NT2/D1 (cell line): ENCODE data around the gene RABGGTA.
A peak's percentile ranks its signal among the peaks of the same experiment; 100 is the strongest.
"Not testable (repeated sequence)": the region's sequence is repeated elsewhere in the genome, so short reads cannot be mapped to it uniquely, and the experiment has no call there.

Experiments
- DNase-seq: peaks from one replicate; pipeline ENCODE4 v3.0.0-alpha.2; 2011; ENCODE audit warnings: low read depth, low spot score
- H3K27me3 ChIP-seq: 2 replicates; pipeline ENCODE4 v1.6.0; 2011; ENCODE audit warnings: mild to moderate bottlenecking; ENCODE audit not compliant: insufficient read length, insufficient read depth
- H3K36me3 ChIP-seq: 2 replicates; pipeline ENCODE4 v1.6.1; 2011; ENCODE audit warnings: mild to moderate bottlenecking, low read length, mixed read lengths; ENCODE audit not compliant: insufficient read depth, insufficient read length
- H3K4me1 ChIP-seq: 2 replicates; pipeline ENCODE4 v1.5.1; 2011; ENCODE audit not compliant: insufficient read depth, insufficient read length
- H3K4me3 ChIP-seq: 2 replicates; pipeline ENCODE4 v1.5.1; 2011; ENCODE audit warnings: low read depth; ENCODE audit not compliant: insufficient read length
- H3K9ac ChIP-seq: 2 replicates; pipeline ENCODE4 v1.6.0; 2011; ENCODE audit warnings: low read depth; ENCODE audit not compliant: insufficient read length
- H3K9me3 ChIP-seq: 2 replicates; pipeline ENCODE4 v1.5.1; 2011; ENCODE audit warnings: mild to moderate bottlenecking, low read length; ENCODE audit not compliant: insufficient read depth
- SUZ12 ChIP-seq: IDR thresholded peaks from 2 replicates; pipeline ENCODE4 v1.6.1; 2011; ENCODE audit not compliant: insufficient read length, insufficient read depth; ENCODE audit errors: extremely low read depth
- YY1 ChIP-seq: IDR thresholded peaks from 2 replicates; pipeline ENCODE4 v1.6.1; 2011; ENCODE audit not compliant: insufficient read length, insufficient read depth
- ZNF274 ChIP-seq: IDR thresholded peaks from 2 replicates; pipeline ENCODE4 v1.6.1; 2011; ENCODE audit warnings: mild to moderate bottlenecking, low read depth, low read length

Gene RABGGTA

DNA sequence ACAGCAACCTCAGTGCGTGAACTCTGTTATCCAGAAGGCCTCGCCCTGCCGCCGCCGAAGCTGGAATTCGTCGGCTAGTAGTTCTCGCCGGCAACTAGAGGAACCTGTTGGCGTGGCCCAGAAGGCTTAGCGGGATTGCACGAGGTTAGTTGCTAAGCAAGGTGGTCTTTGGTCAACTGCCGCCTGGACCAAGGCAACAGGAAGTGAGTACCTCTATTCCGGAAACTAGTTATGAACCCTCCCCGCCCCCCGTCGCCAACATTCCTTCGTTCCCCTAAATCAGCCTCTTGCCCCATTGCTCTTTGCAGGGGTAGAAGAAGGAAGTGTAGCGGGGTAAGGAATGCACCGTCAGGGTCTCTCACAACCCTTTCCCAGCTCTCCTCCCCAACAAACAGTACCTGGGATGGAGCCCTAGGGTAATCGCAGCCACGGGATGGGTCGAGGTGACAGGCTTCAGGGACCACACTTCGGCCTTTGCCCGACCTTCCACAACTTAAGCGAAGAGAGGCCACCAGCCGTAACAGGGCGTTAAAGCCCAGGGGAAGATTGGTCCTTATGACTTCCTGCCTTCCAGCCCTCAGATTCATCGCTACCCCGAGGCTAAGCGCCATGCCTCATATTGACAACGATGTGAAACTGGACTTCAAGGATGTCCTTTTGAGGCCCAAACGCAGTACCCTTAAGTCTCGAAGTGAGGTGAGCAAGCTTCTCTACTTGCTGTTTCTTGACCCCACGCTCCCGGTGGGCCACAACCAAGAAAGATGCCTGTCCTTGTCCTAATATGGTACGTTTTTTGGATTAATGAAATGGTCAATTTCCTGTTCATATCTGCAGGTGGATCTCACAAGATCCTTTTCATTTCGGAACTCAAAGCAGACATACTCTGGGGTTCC lies 38.5 kb downstream of the RABGGTA start, which contains the start of gene GMPR2:
Gene GMPR2 (plus strand): TSS at position 285 of the 893 bp plus-strand sequence. CDS start 325 bp downstream, at position 610.
- TF ChIP-seq YY1 (no peak), SUZ12 (no peak), ZNF274 (no peak)
- no peaks in the 10 kb centered on the region for H3K9me3 ChIP-seq
- H3K9ac ChIP-seq, result peak within 1 kb of the TSS; percentile 95
- peak within 1 kb of the TSS; percentile 92 for H3K4me3 ChIP-seq
- H3K36me3 ChIP-seq, result peaks cover 53% of the 10 kb centered on the region
- no peaks in the 10 kb centered on the region for H3K4me1 ChIP-seq
- DNase-seq, result no peak
- no peaks in the 10 kb centered on the region for H3K27me3 ChIP-seq

DNA sequence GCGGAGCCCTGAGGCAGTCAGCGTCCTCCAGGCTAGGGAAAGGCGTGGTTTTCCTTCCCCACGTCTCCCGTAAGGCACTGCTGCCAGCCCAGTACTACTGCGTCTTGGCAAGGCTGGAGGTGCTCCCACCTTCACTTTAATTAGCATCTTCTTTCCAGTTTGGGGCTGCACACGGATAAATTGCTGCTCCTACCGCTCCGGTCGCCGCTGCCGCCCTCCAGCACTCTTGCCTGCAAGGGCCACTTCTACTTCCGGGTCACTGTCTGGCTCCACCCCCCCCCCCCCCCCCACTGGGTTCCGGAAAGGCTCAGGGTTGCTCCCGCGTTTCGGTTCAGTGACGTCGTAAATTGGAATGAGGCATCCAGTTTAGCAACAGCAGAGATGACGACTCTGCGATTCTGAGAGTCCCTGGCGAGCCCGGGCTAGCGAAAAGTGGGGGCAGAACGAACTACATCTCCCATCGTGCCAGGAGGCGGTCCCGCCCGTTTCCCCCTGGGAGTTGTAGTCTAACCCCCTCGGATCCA lies 39.2 kb downstream of the RABGGTA start, which contains the start of gene NEDD8:
Gene NEDD8 (minus strand): TSS at position 247 of the 524 bp plus-strand sequence. CDS start 100 bp downstream, at position 147.
- Histone ChIP-seq H3K27me3 (no peaks in the 10 kb centered on the region), H3K36me3 (peaks cover 47% of the 10 kb centered on the region), H3K4me3 (peak within 1 kb of the TSS; percentile 92), H3K4me1 (no peaks in the 10 kb centered on the region), H3K9ac (peak within 1 kb of the TSS; percentile 95), H3K9me3 (no peaks in the 10 kb centered on the region)
- DNase-seq, result peak; percentile 70
- TF ChIP-seq SUZ12 (no peak), ZNF274 (no peak)

DNA sequence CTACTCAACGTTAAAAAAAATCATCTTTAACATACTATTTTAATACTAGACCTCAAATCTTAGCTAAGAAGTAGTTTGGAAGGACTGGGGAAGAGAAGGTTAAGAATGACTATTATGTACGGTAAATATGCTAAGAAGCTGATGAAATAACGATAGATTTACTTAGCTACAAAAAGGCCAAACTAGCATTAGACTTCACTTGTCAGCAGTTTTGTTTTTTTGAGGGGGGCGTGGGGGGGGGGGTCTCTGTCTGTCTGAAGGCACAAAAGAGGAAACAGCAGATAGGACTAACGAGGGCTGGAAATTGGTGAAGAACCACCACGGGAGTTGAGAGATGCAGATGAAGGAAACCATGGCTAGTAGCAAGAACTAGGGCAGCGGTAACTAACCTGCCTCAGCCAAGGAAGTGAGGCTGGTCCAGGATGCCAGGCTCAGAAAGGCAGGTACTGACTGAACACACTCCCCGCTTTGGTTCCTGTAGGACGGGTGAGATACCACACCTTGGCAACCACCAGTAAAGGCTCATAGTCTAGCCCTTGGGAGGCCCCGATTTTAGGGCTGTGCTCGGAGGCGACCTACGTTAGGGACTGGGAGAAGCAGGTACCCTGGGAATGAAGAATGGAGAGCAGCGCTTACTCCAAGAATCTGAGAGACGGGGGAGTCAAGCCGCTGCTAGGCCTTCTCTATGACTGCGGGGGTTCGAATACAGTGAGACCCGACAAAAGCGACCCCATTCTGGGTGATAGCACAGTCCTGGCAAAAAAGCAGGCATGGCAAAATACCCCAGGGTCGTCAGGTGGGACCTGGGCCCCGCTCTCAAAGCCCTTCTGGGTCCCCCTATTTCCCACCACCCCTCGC lies 39.9 kb downstream of the RABGGTA start:
- no peaks in the 10 kb centered on the region for H3K4me1 ChIP-seq
- DNase-seq, result no peak
- H3K9ac ChIP-seq, result peak overlapping the region; percentile 95
- no peak for TF ChIP-seq SUZ12
- H3K36me3 ChIP-seq, result peaks cover 40% of the 10 kb centered on the region
- H3K4me3 ChIP-seq, result peak overlapping the region; percentile 92
- H3K27me3 ChIP-seq, result no peaks in the 10 kb centered on the region
- no peaks in the 10 kb centered on the region for H3K9me3 ChIP-seq

DNA sequence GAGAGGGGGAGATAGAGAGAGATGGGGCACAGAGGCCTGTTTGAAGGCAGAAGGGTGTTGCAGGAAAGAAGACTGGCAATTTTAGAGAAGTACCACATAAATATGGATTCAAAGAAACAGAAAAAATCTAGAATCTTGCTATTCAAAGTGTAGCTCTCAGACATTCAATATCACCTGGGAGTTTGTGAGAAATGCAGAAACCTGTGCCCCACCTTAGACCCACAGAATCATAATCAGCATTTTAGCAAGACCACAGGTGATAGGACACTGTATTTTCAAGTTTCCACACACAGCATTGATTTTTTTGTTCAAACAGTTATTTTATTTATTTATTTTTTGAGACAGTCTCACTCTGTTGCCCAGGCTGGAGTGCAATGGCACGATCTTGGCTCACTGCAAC lies 42.5 kb downstream of the RABGGTA start:
- Histone ChIP-seq H3K36me3 (peaks cover 20% of the 10 kb centered on the region), H3K9me3 (no peaks in the 10 kb centered on the region), H3K27me3 (no peaks in the 10 kb centered on the region), H3K4me3 (no peak overlapping the region), H3K4me1 (no peaks in the 10 kb centered on the region), H3K9ac (no peak overlapping the region)
- no peak for DNase-seq
- no peak for TF ChIP-seq ZNF274
- no peak for TF ChIP-seq YY1
- TF ChIP-seq SUZ12, result no peak

DNA sequence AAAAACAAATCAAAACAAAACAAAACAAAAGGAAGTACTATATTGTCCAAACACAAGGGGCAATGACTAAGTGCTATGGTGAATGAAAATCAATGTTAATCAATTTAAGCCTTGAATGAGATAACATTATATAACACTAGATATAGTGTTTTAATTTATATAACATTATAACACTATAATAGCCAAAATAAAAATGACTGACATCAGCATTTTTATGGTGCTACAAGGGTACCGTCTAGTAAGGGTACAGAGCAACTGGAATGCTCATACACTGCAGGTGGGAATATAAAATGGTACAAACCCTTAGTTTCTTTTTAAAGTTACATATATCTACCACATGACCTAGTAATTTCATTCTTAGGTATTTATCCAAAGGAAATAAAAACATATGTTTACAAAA lies 44.9 kb downstream of the RABGGTA start:
- H3K9ac ChIP-seq, result no peak overlapping the region
- H3K4me3 ChIP-seq, result no peak overlapping the region
- DNase-seq, result no peak
- no peaks in the 10 kb centered on the region for H3K4me1 ChIP-seq
- H3K9me3 ChIP-seq, result no peaks in the 10 kb centered on the region
- H3K36me3 ChIP-seq, result peaks cover 20% of the 10 kb centered on the region
- no peaks in the 10 kb centered on the region for H3K27me3 ChIP-seq
- TF ChIP-seq ZNF274 (no peak), YY1 (no peak), SUZ12 (no peak)

DNA sequence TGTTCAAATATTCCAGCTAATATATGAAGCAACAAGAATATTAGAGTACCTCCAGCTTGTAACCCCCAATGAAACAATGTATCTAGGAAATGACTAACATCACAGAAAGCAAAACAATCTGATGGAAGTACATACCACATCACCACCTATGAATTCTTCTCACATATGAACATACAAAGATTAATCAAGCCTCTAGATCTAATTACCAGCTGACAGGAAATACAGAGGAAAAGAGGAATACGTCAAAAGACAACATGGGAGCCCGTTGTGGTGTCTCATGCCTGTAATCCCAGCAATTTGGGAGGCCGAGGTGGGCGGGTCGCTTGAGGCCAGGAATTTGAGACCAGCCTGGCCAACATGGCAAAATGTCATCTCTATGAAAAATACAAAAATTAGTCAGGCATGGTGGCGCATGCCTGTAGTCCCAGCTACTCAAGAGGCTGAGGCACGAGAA lies 46.8 kb downstream of the RABGGTA start:
- no peaks in the 10 kb centered on the region for H3K27me3 ChIP-seq
- H3K9me3 ChIP-seq, result no peaks in the 10 kb centered on the region
- DNase-seq, result no peak
- H3K9ac ChIP-seq, result no peak overlapping the region
- no peak for TF ChIP-seq SUZ12
- TF ChIP-seq YY1, result no peak
- no peak for TF ChIP-seq ZNF274
- peaks cover 19% of the 10 kb centered on the region for H3K36me3 ChIP-seq
- H3K4me1 ChIP-seq, result no peaks in the 10 kb centered on the region
- H3K4me3 ChIP-seq, result no peak overlapping the region

DNA sequence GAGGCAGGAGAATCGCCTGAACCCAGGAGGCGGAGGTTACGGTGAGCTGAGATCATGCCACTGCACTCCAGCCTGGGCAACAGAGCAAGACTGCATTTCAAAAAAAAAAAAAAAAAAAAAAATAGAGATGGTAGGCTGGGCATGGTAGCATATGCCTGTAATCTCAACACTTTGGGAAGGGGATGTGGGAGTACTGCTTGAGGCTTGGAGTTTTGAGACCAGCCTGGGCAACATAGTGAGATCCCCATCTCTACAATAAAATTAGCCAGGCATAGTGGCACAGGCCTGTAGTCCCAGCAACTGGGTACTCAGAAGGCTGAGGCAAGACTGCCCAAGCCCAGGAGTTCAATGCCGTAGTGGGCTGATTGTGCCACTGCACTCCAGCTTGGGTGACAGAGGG lies 48.4 kb downstream of the RABGGTA start:
- H3K9me3 ChIP-seq, DNase-seq, H3K27me3 ChIP-seq, H3K4me3 ChIP-seq, H3K4me1 ChIP-seq, H3K9ac ChIP-seq: not testable (repeated sequence)
- peaks cover 11% of the 10 kb centered on the region for H3K36me3 ChIP-seq
